Stimulated activated CD4-positive, alpha-beta T cell treated with anti-CD3 and anti-CD28 coated beads, Interleukin-4, amount 100 ng/mL, for 4 hours (primary cell): ENCODE data around the gene XRN1.
"Not testable (repeated sequence)": the region's sequence is repeated elsewhere in the genome, so short reads cannot be mapped to it uniquely, and the experiment has no call there.

ENCODE experiments used
- DNase-seq, 2 experiments: peaks; one replicate each; pipeline ENCODE4 v3.0.0-alpha.2; 2020

The XRN1 gene, protein sequence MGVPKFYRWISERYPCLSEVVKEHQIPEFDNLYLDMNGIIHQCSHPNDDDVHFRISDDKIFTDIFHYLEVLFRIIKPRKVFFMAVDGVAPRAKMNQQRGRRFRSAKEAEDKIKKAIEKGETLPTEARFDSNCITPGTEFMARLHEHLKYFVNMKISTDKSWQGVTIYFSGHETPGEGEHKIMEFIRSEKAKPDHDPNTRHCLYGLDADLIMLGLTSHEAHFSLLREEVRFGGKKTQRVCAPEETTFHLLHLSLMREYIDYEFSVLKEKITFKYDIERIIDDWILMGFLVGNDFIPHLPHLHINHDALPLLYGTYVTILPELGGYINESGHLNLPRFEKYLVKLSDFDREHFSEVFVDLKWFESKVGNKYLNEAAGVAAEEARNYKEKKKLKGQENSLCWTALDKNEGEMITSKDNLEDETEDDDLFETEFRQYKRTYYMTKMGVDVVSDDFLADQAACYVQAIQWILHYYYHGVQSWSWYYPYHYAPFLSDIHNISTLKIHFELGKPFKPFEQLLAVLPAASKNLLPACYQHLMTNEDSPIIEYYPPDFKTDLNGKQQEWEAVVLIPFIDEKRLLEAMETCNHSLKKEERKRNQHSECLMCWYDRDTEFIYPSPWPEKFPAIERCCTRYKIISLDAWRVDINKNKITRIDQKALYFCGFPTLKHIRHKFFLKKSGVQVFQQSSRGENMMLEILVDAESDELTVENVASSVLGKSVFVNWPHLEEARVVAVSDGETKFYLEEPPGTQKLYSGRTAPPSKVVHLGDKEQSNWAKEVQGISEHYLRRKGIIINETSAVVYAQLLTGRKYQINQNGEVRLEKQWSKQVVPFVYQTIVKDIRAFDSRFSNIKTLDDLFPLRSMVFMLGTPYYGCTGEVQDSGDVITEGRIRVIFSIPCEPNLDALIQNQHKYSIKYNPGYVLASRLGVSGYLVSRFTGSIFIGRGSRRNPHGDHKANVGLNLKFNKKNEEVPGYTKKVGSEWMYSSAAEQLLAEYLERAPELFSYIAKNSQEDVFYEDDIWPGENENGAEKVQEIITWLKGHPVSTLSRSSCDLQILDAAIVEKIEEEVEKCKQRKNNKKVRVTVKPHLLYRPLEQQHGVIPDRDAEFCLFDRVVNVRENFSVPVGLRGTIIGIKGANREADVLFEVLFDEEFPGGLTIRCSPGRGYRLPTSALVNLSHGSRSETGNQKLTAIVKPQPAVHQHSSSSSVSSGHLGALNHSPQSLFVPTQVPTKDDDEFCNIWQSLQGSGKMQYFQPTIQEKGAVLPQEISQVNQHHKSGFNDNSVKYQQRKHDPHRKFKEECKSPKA (N-terminal part only)

DNA sequence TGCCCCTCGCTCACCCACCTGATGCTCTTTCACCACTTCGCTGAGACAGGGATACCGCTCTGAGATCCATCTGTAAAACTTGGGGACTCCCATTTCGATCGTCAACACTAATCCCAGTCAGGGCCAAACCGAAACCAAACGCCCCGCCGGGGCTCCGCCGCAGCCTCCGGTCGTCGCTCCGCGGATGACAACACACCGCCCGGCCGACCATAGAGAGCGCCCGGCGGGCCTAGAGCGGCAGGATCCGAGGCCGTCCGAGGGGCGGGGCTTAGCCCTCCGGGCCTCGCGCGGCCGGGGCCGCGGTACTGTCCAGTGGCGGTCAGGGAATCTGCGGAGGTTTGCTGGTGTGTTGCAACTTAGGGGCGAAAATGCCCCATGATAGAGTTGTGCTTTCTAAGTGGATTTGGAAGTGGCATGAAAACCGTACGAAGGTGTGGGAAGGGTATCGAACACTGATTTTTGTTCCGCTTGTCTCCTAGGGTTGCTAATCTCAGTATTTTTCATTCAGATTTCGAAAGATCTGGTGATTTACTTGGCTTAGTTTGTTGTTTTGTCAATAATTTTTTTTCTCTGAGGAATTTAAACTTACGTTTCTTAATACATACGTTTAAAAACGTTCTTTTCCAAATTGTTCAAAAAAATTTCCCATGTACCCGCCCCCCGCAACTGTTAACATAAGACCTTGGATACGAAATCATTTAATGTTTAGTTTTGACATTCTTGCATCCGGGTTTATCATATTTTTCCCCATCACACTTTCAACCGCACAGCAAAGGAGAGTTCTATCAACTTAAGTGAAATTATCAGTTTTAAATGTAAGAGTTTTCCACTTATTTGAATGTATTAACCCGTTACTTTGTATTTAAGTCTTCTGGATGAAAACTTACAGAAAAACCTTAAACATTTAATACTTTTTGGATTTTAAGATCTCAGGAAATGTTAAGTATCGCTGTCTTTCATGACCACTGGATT lies at the start of gene XRN1:
Gene XRN1 (minus strand): TSS at position 186 of the 972 bp plus-strand sequence. CDS start 93 bp downstream, at position 93.
- DNase-seq = peak; percentile 90 to 92

DNA sequence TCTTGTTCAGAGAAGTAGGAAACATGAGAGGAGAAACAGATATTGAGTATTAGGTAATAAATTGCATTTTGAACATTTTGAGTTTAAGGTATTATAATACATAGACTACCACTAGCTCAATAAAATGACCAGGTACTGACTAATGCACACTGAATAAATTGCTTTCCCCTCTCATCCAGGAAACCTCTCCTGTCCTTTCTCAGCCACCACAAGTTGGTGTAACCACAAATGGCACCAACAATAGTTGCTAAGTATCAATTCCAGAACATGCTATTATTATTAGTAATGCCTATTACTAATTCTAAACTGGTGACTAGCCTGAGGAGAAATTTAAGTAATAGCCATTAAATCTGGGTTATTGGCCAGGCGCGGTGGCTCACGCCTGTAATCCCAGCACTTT lies 47.3 kb upstream of the XRN1 start:
- no peak for DNase-seq

DNA sequence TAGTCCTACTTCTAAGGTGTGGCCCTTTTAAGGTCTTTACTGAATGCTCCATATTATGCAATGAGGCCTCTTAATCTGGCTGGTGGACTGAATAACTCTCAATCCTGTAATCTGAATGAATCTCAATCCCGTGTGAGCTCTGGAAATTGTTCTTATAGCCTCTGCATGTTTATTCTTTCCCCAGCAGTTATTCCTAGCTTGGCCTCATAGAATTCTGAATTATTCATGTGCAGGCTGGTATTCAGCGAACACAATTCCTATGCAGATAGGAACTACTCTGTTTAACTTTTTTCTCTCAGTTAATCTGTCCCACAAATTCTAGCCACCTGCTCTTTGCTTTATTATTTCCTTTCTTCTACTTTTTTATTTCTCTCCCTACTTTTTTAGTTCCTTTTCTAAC lies 44.3 kb upstream of the XRN1 start:
- no peak for DNase-seq

DNA sequence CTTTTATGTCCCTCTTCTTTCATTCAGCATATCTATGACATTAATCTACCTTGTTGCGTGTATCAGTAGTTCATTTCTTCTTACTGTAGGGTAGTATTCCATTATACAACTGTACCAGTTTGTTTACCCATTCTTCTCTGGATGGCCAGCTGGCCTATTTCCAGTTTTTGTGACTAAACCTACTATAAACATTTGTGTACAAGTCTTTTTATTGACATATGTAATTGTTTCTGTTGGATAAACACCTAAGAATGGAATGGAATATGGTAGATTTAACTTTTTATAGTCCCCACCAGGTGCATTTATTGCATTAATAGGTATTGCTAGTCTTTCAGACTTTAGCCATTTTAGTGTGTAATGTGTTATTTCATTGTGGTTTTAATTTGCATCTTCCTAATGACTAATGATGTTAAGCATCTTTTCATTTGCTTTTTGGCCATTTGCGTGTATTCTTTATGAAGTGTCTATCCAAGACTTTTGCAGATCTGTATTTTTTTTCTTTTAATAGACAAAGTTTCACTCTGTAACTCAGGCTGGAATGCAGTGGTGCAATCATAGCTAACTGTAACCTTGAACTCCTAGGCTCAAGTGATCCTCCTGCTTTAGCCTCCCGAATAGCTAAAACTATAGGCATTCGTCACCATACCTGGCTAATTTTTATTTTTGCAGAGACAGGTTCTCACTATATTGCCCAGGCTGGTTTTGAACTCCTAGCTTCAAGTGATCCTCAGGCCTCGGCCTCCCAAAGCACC lies 41.9 kb upstream of the XRN1 start:
- no peak for DNase-seq

DNA sequence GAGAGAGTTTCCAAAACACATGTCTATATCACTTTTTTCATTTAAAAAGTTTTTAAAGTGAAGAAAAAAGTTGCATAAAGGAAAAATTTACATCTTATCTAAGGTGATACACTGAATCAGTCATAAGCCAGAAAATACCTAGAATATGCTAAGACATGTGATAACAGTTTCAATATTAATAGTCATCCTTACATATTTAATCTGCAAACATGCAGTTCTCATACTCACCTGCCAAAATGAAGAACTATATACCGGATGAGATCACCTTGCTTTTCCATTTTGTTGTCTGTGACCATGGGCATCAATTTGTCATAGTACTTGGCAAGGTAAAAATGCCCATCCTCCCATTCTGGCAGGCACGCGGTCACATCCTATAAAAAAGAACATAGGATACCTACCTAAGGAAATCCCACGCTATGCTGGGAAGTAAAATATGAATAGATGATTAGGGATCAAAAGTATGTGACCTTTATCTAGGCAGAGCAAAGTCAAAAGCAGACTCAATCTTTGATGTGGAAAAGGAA lies 37.1 kb upstream of the XRN1 start:
- no peak for DNase-seq

DNA sequence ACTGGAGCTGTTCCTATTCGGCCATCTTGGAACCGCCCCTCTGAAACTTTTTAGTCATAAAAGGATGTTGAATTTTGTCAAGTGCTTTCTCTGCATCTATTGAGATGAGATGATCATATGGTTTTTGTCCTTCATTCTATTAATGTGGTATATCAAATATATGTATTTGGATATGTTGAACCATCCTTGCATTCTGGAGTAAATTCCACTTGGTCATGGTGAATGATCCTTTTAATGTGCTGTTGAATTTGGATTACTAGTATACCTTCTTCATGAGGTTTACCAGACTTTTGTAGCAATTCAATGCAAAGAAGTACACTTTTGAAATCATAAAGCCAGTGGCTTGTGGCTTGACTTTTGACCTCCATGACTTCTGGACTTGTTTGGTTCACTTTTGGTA lies 33.4 kb upstream of the XRN1 start:
- DNase-seq = no peak

DNA sequence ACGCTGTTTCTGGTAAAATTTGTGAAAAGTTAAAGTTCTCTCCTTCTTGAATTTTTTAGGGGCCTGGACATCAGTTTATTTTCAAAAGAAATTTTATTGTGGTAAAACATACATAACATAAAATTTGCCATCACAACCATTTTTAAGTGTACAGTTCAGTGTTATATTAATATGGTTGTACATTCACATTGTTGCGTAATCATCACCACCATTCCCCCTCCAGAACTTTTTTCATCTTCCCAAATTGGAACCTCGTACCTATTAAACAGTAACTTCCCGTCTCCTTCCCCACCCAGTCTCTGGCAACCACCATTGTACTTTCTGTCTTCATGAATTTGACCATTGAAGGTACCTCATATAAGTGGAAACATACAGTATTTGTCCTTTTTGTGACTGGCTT lies 23.0 kb upstream of the XRN1 start:
- no peak for DNase-seq

DNA sequence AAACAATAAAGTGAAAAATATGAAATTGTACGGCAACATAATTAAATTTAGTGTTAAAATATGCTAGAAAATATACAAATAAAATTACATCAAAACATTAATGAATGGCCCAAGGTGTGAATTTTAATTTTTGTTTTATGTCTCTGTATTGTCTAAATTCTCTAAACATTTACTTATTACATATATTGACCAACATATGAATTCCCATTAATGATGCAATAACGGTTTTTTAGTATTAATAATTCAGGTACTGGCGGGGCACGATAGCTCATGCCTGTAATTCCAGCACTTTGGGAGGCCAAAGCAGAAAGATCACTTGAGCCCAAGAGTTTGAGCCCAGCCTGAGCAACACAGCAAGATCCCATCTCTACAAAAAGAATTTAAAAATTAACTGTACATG lies 20.6 kb upstream of the XRN1 start:
- no peak for DNase-seq

DNA sequence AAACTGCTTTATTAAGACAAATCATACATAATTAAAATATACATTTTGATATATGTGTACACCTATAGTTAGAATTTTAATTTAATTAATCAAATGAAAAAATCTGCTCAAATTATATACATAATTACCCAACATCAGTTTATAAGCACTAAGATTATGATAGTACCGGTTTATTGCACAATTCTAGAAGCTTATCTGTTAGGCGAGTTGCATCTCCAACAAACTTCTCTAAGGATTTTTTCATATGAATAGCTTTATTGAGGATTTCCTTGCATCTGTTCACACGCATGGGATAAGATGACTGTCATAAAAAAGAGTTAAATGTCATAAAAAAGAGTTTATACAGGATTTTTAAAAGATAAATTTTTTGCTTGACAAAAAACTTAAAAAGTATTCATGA lies 19.9 kb upstream of the XRN1 start:
- DNase-seq = no peak

DNA sequence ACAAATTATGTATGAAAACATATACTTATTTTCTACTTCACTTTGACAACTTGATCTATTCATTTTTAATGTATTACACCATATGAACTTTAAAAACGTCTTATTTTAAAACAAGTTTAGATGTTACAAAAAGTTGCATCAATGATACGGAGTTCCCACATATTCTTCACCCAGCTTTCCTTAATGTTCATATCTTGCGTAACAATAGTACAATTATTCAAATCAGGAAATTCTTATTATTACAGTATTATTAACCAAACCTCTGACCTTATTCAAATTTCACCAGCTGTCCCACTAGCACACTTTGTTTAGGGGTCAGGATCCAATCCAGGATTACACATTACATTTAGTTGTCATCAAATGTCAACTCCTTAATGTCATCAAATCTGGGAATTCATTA lies 12.9 kb upstream of the XRN1 start:
- DNase-seq = no peak

DNA sequence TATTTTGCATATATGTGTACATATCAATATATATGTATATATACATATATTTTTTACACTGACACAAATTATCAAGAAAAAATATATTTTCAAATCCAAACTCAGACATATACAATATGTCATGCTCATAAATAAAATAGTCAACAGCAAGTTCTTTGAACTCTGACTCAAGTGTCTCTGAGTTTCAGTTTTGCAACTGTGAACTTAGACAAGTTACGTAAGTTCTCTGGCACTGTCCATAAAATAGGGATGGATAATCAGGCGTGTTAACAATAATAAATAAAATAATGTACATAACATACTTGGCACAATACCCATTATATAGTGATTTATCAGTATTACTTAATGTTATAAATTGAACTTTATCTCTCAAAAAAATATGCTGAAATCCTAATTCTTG lies 12.1 kb upstream of the XRN1 start:
- DNase-seq = no peak

DNA sequence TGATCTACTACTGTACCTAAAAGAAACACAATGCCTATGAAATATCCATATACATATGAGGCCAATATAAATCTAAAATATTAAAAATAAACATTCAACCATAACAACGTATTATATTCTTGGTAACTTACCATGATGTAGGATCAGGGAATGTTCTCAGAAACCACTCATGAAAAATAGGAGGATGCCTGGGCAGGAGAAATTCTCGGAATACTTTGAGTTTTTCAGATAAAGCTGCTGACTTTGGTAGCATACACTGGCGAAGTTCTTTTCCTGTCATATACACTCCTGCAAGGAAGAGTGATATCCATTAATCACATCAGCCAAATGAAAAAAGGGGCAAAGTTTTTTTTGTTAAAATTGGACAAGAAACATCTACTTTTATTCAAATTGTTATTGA lies 11.3 kb upstream of the XRN1 start:
- DNase-seq = no peak

DNA sequence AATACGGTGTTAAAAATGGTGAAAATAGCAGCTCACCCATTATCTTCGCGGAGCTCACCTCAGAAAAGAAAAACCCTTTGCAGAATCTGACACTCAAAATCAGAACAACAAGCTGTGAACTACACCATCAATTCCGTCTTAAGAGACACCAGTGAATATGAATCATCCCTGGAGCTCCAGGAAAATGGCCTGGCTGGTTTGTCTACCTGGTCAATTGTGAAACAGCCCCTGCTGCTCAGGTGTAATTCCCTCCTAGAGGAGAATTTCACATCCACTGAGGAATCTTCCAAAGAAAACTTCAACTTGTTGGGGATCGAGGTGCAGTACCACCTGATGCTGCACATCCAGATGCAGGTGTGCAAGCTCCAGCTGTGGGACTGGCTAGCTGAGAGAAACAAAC lies 3.0 kb upstream of the XRN1 start:
- no peak for DNase-seq

DNA sequence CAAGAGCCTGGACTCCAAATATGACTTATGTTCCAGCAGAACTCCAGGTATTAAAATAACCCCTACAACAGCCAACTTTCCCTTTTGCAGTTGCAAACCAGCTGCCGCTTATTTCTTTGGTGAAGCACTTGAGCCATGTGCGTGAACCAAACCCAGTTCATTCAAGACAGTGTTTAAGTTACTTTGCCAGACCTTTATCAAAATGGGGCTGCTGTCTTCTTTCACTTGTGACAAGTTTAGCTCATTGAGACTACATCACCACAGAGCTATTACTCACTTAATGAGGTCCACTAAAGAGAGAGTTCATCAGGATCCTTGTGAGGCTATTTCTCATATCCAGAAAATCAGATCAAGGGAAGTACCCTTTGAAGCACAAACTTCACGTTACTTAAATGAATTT lies 2.4 kb upstream of the XRN1 start:
- DNase-seq = no peak

DNA sequence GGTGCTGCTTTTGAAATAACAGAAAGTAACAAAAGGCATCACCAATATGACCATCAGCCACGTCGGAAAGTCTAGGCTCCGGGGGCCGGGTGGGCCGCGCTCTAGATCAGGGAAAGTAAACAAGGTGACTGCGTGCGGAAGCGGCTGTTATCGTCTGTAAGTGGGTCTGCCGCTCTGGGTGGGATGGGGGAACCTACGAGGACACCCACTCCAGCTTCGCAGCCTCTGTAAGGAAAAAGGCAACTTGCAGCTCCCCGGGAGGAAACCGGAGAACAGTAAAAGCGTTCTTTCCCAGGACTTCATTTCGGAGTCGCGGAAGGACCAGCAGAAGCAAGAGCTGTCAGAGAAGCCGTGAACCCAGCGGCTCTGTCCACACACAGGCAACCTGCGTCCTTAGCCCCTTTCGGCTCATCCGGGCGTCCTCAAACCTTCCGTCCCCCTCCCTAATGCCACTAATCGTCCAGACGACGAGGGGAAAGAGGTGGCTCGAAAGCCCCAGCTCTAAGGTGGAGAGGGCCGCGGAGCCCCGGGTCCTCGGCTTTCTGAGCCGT lies 461 bp downstream of the XRN1 start:
- DNase-seq = peak; percentile 27 to 34

DNA sequence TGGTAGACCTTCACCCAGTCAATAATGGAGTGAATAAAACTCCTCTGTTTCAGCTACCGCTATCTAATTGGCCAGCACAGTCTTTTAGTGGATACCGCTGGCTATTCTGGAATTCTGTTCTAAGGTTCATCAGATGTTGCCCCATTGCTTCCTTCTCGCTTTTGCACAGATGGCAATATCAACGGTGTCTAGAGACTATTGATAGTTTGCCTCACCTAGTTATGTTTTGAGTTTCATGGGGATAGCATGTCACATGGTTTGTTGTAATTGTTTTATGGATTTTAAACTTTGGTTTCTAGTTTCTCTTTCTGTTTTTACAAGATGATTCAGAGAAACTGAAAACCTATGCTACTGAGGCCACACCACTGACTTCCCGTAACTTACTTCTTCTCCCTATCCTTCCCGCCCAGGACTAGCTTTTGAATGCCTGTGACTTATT lies 2.0 kb downstream of the XRN1 start:
- peak in 1 of 2 experiments; percentile 19 for DNase-seq

DNA sequence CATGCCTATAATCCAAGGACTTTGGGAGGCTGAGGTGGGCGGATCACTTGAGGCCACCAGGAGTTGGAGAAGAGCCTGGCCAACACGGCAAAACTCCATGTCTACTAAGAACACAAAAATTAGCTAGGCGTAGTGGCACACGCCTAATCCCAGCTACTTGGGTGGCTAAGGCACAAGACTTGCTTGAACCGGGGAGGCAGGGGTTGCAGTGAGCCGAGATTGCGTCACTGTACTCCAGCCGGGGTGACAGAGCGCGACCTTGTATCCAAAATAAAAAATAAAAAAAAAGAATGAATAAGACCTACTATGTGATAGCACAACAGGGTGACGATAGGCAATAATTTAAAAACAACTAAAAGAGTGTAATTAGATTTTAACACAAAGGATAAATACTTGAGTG lies 3.5 kb downstream of the XRN1 start:
- DNase-seq = no peak

DNA sequence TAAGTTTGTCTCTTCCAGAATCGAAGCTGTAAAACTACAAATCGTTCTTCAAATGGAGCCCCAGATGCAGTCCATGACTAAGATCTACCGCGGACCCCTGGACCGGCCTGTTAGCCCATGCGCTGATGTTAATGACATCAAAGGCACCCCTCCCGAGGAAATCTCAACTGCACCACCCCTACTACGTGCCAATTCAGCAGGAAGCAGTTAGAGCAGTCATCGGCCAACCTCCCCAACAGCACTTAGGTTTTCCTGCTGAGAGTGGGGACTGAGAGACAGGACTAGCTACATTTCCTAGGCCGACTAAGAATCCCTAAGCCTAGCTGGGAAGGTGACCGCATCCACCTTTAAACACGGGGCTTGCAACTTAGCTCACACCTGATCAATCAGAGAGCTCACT lies 4.8 kb downstream of the XRN1 start:
- not testable (repeated sequence) for DNase-seq

DNA sequence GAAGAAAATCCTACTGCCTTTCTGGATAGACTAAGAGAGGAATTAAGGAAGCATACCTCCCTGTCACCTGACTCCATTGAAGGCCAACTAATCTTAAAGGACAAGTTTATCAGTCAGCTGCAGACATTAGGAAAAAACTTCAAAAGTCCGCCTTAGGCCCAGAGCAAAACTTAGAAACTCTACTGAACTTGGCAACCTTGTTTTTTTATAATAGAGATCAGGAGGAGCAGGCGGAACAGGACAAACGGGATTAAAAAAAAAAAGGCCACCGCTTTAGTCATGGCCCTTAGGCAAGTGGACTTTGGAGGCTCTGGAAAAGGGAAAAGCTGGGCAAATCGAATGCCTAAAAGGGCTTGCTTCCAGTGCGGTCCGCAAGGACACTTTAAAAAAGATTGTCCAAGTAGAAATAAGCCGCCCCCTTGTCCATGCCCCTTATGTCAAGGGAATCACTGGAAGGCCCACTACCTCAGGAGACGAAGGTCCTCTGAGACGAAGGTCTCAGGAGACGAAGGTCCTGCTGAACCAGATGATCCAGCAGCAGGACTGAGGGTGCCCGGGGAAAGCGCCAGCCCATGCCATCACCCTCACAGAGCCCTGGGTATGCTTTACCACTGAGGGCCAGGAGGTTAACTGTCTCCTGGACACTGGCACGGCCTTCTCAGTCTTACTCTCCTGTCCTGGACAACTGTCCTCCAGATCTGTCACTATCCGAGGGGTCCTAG lies 8.2 kb downstream of the XRN1 start:
- DNase-seq = not testable (repeated sequence)

DNA sequence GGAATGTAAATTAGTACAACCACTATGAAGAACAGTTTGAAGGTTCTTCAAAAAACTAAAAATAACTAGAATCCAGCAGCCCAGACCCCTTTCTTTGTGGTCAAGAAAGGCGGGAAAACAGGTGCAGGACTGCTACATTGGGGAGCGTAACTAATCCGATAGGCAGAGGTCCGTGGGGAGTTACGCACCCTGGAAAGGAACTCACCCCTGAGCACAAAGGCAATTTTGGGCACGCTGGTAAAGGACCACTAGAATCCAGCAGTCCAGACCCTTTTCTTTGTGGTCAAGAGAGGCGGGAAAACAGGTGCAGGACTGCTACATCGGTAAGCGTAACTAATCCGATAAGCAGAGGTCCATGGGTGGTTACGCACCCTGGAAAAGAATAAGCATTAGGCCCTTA lies 9.7 kb downstream of the XRN1 start:
- not testable (repeated sequence) for DNase-seq
